Midbrain (tissue), 1 donor: ENCODE results near the gene CEBPZOS.
"Not testable (repeated sequence)": the region's sequence is repeated elsewhere in the genome, so short reads cannot be mapped to it uniquely, and the experiment has no call there.

ENCODE experiments used
- DNase-seq: peaks from one replicate; lab custom pipeline; 2025; lab: John Stamatoyannopoulos, UW

Gene CEBPZOS

DNA sequence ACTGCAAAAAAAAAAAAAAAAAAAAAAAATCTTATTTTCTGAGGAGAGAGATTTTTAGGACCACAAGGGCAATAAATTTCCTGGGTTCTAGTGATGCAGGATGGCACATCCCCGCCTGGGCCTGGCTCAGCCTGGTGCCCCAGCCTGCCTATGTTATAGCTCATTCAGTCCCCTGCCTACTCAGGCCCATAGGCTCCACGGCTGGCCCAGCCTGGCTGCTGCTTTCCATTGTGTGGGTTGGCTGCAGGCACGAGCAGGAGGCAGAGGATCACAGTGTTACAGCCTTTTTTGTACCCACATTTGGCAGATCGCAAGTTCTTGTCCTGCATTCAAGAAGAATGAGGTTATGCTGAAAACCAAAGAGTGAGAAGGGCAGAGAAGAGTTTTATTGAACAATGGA, 5.0 kb upstream of the CEBPZOS start:
- DNase-seq: no peak

DNA sequence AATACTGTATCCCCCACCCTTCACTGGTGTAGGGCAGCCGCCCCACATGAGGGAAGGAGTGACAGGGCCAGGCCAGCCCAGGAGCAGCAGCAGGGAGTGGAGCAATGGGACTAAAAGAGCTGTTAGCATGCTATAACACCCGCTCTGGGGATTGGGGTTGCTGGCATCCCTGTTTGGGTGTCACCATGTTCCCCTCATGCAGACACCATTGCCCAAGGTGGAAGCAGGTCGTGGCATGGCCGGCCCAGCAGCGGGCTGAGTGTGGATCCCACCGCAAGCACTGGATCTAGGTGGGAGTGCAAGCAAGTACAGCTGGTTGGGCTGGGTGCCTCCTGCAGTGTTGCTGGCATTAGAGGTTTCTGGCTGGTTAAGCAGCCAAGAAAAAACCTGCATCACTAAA, 4.5 kb upstream of the CEBPZOS start:
- DNase-seq: no peak

DNA sequence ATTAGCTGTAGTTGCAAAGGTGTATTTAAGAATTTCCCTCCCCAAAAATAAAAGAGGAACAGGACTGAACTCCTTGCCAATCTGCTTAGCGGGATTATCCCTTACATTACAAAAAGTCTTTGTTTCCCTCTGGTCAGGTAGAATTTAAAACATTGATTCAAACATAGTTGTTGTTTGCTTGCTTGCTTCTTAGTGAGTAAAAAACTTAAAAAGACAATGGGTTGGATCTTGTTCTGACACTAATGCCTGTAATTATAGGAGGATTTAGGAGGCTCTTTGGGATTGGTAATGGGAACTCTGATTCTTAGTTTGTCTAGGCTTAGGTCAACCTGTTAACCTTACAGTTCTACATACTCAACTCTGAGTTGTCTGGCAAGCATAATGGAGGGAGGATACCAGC, 3.7 kb upstream of the CEBPZOS start:
- DNase-seq: no peak

DNA sequence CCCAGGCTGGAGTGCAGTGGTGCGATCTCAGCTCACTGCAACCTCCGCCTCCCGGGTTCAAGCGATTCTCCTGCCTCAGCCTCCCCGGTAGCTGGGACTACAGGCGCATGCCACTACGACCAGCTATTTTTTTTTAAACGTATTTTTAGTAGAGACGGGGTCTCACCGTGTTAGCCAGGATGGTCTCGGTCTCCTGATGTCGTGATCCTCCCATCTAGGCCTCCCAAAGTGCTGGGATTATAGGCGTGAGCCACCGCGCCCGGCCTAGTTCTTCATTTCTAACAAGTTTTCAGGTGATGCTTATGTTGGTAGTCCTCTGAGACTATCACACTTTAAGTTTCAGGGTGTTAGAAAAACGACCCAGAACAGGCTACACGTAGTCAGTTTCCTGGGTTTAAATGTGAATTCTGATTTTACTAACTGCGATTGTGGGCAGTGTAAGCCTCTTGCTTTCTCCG, 405 bp upstream of the CEBPZOS start:
- not testable (repeated sequence) for DNase-seq

DNA sequence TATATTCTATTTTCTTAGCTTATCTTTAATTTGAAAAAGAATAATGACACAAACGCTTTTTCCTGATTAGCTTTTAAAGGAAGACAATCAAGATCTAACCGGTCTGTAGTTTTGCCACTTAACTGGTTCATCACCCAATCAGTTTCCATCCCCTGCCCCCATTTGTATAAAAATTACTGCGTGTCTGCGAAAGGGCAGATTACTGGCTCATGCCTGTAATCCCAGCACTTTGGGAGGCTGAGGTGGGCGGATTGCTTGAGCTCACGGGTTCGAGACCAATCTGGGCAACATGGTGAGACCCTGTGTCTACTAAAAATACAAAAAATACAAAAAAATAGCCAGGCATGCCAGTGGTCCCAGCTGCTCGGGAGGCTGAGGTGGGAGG, 2.4 kb downstream of the CEBPZOS start:
- DNase-seq: no peak

DNA sequence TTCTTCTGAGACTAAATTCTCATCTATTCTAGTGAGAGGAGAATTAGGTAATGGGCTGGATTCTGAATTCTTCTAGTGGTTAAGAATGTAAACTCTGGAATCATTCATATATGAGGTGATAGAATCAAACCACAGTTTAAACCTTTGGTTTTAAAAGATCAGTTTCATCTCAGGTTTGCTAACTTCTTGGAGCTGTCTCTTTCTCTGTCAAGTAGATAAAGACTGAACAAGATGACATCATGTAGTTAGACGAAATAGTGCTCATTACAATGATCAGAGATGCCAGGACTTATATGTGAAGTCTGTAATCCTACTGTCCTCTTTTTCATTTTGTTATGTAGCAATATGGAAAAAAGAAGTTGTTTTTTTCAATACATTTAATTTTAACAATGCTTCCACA, 4.9 kb downstream of the CEBPZOS start:
- DNase-seq: no peak

DNA sequence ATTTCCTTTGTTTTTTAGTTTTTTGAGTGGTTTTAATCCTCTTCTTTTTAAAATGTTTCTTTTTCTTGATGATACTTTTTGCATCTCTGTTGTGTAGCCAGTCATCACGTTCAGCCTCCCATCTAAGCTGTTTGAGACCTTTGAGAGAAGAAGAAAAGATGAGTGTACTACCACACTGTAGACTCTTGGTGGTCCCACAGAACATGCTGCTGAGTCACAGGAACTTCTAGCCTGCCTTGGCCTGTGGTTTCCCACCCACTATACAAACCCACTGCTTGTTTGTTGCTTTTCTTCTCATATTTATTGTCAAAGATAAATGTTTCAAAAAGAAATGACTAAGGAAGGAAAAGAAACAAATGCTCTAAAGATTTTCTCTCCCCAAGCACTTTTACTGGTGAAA, 5.5 kb downstream of the CEBPZOS start:
- DNase-seq: no peak

DNA sequence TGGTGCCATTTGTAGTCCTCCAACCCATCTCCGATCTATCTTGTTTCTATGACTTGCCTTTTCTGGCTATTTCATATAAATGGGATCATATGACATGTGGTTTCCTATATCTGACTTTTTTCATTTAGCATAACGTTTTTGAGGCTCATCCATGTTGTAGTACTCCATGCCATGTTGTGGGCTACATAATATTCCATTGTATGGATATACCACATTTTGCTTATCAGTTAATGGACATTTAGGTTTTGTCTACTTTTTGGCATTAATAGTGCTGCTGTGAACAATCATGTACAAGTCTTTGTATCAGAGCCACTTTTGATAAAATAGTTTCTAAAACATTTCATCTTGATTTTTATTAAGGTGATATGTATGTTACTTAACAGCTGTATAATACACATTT, 7.4 kb downstream of the CEBPZOS start:
- DNase-seq: no peak

DNA sequence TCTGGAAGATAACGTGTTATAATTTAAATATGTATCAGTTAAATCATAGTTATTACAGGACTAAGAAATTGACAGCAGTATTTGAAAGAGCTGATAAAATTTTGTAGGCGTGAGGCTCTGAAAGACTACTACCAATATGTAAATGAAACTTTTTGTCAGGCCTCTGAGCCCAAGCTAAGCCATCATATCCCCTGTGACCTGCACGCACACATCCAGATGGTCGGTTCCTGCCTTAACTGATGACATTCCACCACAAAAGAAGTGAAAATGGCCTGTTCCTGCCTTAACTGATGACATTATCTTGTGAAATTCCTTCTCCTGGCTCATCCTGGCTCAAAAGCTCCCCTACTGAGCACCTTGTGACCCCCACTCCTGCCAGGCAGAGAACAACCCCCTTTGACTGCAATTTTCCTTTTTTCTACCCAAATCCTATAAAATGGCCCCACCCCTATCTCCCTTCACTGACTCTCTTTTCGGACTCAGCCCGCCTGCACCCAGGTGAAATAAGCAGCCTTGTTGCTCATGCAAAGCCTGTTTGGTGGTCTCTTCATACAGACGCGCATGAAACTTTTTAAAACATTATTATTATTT, 8.9 kb downstream of the CEBPZOS start:
- DNase-seq: not testable (repeated sequence)

DNA sequence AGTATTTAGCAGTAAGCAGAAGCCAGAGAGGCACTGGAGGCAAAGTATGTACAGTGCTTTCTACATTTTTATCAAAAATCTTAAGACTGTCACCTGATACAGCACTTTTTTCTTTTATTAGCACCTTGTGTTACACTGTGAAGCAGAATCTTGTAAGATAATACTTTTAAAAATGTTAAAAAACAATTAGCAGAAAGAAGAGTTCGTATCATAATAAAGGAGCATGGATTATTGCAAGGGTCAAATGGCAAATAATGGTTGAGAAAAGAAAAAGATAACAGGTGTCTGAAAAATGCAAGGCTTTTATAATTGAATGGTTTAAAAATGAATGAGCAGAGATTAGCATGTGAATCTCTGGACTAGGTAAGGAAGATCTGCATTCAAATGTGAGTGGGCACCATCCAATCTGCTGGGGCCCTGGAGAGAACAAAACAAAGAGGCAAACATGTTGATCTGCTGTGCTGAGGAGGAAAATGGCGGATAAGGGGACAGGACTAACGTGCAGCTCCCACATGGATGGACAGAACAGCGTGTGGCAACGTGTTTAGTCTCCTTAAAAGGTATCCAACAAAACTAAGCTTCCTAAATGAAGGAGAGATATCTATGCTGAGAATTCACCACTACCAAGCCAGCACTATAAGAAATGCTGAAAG, 9.5 kb downstream of the CEBPZOS start:
- DNase-seq: no peak

DNA sequence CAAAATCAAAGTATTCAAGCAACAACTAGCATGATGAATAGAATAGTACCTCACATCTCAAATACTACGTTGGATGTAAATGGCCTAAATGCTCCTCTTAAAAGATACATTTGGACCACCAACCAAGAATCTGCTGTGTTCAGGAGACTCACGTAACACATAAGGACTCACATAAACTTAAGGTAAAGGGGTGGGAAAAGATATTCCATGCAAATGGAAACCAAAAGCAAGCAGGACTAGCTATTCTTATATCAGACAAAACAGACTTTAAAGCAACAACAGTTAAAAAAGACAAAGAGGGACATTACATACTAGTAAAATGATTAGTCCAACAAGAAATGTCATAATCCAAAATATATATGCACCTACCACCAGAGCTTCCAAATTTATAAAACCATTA, 10.5 kb downstream of the CEBPZOS start:
- not testable (repeated sequence) for DNase-seq

DNA sequence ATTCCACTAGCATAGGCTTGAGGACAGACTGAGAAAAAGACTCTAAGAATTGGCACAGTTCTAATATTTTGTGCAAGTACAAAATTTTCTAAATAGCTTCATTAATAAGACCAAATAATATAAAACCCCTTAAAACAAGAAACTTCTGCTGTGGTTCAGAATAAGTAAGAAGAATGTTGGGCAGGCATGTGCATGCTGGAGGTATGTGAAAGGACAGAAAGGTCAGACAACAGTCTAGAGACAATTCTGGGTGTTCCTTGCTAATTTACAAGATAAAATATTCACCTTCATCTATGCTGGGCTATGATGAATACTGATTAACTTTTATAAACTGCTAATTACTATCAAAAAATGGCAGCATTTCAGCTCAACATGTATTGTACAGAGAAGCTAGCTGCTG, 14.9 kb downstream of the CEBPZOS start:
- DNase-seq: no peak

DNA sequence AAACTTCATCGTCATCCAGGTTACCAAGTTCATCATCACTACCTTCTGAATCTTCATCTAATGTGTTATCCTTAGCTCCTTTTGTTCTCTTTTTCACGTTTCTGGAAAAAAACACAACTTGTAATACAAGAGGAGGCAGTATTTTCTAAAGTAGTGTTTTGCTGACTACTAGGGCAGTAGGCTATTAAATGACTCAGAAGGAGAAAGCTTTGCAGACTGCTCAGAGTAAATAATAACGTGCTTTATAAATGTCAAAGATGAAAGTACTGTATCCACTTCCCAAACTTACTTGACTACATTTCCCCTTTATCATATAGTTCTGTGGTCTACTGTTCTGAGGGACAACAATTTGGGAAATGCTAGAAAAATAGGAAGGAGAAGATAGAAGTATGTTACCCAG, 15.6 kb downstream of the CEBPZOS start:
- no peak for DNase-seq

DNA sequence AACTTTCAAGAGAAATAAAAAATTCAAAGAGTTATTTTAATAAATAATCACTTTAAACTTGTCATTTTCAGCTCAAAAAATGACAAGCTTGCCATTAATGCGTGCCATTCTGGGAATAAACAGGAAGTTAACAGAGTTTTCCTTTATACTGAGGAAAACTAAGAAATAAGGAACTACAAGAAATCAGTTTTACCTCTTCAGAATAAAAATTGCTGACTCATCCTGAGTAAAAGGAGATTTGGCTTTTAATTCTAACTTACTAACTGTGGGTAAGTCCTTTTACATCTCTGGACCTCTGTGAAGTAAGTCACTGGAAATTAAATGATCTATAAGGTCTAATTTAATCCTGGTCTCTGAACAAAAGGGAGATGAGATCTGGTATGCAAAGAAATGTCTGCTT, 19.0 kb downstream of the CEBPZOS start:
- DNase-seq: no peak

DNA sequence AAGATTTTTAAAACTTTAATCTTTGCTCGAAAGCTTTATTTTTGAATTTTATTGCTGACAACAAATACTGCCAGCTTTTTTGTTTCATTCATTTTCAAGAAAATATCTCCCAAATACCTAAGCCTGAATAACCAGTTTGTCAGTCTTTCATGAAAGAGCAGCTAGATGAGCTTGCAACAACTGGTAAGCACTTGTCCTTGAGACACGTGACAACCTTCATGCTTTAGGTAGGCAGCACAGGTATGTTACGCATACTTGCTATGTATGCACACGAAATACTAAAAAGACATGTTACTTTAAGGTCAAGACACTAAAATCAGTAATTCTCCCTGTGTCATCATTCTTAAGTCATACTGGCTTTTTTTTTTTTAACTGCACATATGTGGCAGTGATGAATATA, 22.8 kb downstream of the CEBPZOS start:
- DNase-seq: no peak

DNA sequence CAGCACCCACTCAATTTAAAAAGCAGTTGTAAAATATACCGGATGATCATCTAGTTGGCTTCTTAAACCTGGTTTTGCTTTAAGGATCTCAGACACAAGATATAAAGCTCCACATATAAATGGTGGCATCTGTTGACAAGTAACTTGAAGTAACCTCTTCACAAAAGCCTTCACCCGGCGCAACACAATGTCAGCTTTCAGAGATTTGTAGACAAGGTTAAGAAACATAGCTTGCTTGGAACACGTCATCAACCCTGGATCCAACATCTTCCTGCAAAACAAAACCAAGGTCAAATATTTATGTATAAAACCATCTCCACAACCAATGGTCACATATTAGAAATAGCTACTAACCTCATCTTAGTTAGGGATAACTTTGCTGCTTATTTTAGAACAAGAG, 26.8 kb downstream of the CEBPZOS start:
- no peak for DNase-seq

DNA sequence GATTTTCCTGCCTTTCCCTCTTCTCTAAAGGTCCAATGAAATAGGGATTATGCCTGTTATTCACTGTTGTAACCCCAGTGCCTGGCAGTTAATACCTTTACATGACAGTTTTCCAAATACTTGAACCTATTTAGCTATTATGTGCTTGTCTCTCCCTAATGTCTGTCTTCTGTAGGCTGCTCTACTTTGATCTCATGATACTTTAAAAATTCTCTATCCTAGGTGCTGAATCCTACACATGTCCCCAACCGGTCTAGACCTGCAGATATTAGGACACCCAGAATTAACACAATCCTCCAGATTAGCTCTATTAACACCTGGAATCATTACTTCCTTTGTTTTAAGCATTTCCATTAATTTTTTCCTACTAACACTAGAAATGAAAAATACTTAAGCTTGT, 27.8 kb downstream of the CEBPZOS start:
- DNase-seq: no peak

DNA sequence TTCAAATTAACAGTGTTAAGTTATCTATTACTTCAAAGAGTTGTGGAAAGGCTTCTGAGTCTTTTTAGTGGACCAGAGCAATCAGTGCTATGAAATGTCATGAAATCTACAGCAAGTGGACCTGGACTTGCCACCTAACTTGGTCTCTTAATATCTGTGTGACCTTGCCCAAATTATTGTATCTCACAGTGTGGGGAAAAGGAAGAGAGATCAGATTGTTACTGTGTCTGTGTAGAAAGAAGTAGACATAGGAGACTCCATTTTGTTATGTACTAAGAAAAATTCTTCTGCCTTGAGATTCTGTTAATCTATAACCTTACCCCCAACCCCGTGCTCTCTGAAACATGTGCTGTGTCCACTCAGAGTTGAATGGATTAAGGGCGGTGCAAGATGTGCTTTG, 28.8 kb downstream of the CEBPZOS start:
- not testable (repeated sequence) for DNase-seq

DNA sequence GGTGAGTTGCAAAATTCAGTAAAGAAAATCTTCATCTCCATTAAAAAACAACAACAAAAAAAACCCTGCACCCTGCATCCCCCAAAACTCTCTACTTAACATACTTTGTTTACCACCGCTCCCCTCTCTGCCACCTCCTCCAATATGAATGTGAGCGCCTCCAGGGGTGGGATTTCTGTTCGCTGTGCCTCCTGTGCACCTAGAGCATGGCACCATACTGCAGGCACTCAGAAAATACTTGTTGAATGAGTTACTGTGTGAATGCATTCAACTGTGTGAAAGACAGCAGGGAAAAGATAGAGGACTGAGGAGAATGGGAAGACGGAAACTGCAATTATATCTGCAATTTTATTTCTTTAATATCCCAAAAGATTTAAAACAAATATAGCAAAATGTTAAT, 30.6 kb downstream of the CEBPZOS start:
- no peak for DNase-seq

DNA sequence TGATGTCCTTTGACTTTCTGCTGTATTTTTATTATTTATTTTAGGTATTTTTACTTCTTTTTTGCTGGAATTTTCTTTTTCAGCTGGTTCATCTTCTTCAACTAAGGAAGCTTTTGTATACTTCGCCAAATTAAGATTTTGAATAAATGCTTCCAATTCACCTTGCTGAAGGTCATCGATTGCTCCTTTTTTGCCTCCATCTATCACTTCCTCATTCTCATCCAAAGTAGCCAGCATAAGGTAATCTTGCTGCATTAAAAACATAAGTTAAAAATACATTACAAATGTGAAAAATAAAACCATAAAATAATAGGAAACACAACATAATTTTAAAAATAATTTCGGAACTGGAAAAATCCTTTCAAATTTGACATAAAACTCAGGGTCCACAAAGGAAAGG, 32.5 kb downstream of the CEBPZOS start:
- DNase-seq: no peak

DNA sequence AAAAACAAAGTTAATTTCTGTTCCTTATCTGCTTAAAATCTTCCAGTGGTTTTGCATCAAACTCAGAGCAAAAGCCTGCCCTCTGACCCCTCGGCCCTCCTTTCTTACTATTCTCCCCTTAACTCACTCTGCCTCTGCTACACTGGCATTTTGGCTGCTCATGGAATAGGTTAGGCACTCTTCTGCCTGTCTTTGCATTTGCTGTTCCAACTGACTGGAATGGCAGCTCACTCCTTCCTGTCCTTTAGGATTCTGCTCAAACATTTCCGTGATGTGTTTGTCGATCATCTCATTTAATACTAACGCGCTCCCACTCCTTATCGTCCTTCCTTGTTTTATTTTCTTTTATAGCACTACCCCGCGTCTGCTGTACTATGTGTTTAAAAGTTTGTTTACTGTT, 34.3 kb downstream of the CEBPZOS start:
- DNase-seq: no peak

DNA sequence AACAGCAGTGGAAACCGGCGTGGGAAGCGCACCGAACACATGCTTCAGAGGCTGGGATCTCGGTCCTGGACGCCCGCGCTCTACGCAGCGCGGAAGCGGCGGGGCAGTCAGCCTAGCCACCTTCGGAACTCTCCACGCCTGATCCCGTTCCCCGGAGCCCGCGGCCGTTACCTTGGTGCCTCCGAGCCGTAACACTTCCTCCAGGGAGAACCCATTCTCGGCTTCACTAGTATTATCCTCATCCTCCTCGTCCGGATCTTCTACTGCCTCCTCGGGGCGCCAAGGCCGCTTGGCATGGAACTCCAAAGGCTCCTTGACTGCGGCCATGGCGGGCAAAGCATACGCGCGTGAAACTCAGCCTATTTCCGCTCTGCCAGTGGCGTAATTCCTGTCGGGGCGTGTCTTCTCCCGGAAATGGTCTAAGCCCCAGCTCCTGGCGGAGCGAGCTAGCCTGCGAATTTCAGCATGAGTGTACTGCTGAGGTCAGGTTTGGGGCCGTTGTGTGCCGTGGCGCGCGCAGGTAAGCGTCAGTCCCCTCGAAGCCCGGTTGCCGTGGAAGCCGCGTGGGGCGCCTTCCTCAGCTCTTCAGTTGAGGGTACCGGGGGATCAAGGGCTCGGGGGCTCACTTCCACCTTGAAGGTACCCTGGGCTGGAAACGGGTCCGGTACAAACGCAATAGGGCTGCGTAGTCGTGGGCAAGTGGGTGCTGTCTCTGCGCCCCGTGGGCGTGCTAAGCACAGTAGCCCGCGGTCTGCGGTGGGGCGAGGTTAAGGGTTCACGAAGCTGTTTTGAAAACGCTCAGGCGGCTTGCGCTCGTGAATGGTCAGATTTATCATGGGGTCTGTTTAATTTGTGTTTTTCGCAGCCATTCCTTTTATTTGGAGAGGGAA, 35.2 kb downstream of the CEBPZOS start, which contains the start of the genes CEBPZ and NDUFAF7:
TSS of gene CEBPZ (minus strand) at position 356 of the 890 bp plus-strand sequence. CDS start at position 327, 29 bp downstream.
TSS of gene NDUFAF7 (plus strand) at position 418 of the 890 bp plus-strand sequence. CDS start at position 466, 48 bp downstream.
- peak; percentile 96 for DNase-seq
